Nephron (organoid): ENCODE data around the gene MAPK4.

Experiments used
- H3K27ac Mint-ChIP-seq, 3 experiments: 2 replicates each; pipeline ENCODE4 v1.8.0; 2020; ENCODE audit warnings: mixed read lengths in 3 of 3, mild to moderate bottlenecking in 2 of 3, moderate library complexity in 1 of 3
- H3K27me3 Mint-ChIP-seq: 2 replicates; pipeline ENCODE4 v1.8.0; 2021; ENCODE audit warnings: low read depth, mild to moderate bottlenecking, moderate library complexity, mixed read lengths
- H3K36me3 Mint-ChIP-seq: 2 replicates; pipeline ENCODE4 v1.8.0; 2020; ENCODE audit warnings: low read depth, mixed read lengths
- H3K4me1 Mint-ChIP-seq: 2 replicates; pipeline ENCODE4 v1.8.0; 2020; ENCODE audit warnings: mixed read lengths
- H3K4me3 Mint-ChIP-seq, 3 experiments: 2 replicates each; pipeline ENCODE4 v1.8.0; 2020; ENCODE audit warnings: mild to moderate bottlenecking in 3 of 3, mixed read lengths in 3 of 3, moderate library complexity in 2 of 3
- H3K9me3 Mint-ChIP-seq: 2 replicates; pipeline ENCODE4 v1.8.0; 2020; ENCODE audit warnings: mixed read lengths
- CTCF ChIP-seq, 3 experiments: fragments of 200-600 bp; sonication (generic); IDR thresholded peaks; one replicate each; pipeline ENCODE4 v1.5.0; 2021; ENCODE audit warnings: antibody characterized with exemption in 3 of 3; ENCODE audit not compliant: unreplicated experiment in 3 of 3

Gene MAPK4

DNA sequence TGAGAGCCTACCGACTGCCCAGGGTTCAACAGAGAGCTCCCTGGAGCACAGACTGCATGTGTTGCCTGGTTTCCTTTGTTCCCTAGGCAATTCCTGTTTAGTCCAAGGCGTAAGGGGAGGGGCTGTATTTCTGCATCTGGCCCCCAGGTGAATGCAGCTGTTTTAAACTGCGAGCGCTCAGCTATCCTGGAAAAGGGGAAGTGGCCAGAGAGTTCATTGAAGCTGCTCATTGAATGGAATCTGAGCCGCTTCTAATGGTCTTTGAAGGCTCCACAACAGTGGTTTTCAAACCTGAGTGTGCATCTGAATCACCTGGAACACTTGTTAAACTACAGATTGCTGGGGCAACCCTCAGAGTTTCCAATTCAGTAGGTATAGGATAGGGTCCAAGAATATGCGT is 18.1 kb downstream of the MAPK4 start:
- no peaks in the 10 kb centered on the region for H3K9me3 Mint-ChIP-seq
- no peaks in the 10 kb centered on the region for H3K27me3 Mint-ChIP-seq
- no peak overlapping the region for H3K27ac Mint-ChIP-seq
- H3K36me3 Mint-ChIP-seq: peaks cover 3% of the 10 kb centered on the region
- H3K4me1 Mint-ChIP-seq: no peaks in the 10 kb centered on the region
- no peak for TF ChIP-seq CTCF (IDR thresholded peaks at IDR 0.05; ENCODE audit: unreplicated experiment in 3 of 3)
- no peak overlapping the region for H3K4me3 Mint-ChIP-seq

DNA sequence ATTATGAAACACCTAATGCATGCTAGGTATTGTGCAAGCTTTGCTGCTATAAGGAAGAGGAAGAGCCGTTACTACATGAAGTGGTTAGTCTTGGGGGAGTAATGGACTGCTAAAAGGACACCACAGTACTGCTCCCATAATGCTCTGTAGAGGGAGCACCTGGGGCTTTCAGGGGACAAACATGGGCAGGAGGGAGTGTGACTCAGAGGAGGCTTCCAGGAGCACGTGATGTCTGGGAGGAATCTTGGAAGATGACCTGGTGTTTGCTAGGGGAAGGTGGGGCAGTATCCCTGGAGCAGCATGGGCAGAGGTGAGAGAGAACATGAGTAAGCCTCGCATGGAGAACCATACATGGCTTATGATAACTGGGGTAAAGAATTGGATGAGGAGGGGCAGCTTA is 18.8 kb downstream of the MAPK4 start:
- H3K27ac Mint-ChIP-seq: no peak overlapping the region
- H3K27me3 Mint-ChIP-seq: no peaks in the 10 kb centered on the region
- no peaks in the 10 kb centered on the region for H3K9me3 Mint-ChIP-seq
- no peak for TF ChIP-seq CTCF (IDR thresholded peaks at IDR 0.05; ENCODE audit: unreplicated experiment in 3 of 3)
- peaks cover 3% of the 10 kb centered on the region for H3K36me3 Mint-ChIP-seq
- H3K4me3 Mint-ChIP-seq: no peak overlapping the region
- no peaks in the 10 kb centered on the region for H3K4me1 Mint-ChIP-seq

DNA sequence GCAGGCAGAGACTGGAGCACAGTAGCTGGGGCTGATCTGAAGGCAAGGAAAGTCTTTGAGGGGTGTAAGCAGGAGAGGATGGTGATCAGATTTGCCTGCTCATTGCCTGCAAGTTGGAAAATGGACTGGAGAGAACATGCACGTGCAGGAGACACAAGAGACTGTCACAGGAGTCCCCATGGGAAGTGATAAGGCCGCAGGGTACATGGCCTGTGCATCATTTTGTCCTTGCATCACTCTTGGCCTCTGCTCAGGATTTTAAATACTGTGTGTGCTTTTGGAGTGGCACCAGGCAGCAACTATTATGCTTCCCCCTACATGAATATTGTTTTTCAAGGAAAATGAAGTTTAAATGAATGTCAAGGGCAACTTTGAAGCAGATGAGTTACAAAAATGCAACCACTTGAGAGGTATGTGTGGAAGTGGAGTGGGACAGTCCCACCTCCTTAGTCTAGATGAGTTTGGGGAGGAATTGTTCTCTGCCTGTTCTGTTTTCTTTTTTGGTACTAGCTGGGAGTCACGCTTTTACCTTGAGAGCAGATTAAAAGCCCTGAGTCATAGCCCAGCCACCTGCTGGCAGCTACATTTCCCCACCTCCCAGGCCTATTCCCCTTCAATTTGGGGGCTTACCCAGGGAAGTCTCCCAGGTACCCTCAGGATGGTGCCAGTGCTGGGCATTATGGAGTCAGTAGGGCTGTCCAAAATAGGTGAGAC is 19.3 kb downstream of the MAPK4 start:
- Mint-ChIP-seq H3K27me3 (no peaks in the 10 kb centered on the region), H3K4me1 (no peaks in the 10 kb centered on the region)

GRCh38 chr18:50581517-50581916 is 21.6 kb downstream of the MAPK4 start:
- Mint-ChIP-seq H3K27me3 (peaks cover 6% of the 10 kb centered on the region), H3K4me3 (no peak overlapping the region), H3K36me3 (peaks cover 6% of the 10 kb centered on the region), H3K27ac (no peak overlapping the region), H3K9me3 (peaks cover 2% of the 10 kb centered on the region), H3K4me1 (no peaks in the 10 kb centered on the region)
- TF ChIP-seq CTCF (IDR thresholded peaks at IDR 0.05; ENCODE audit: unreplicated experiment in 3 of 3): no peak

More for the DNA sequence above, 19.3 kb downstream of the MAPK4 start:
- no peak for TF ChIP-seq CTCF (IDR thresholded peaks at IDR 0.05; ENCODE audit: unreplicated experiment in 3 of 3)
- Mint-ChIP-seq H3K4me3 (no peak overlapping the region), H3K9me3 (no peaks in the 10 kb centered on the region), H3K27ac (no peak overlapping the region), H3K36me3 (peaks cover 3% of the 10 kb centered on the region)

DNA sequence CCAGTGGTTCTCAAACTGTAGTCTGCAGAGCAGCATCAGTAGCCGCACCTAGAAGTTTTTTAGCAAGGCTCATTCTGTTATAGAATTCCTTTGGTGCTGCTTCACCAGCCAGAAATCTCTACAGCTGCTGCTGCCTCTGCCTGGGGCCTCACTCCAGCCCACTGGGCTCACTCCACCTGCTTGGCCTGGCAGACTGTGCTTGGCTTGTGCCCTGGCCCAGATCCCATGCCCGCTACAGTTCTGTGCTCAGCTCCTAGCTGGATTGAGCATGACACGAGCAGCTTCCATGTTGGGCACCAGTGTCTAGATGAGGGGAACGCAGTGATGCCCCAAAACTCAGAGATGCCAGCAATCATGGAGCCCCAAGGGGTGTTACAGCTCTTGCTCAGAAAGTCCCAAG is 22.6 kb downstream of the MAPK4 start:
- Mint-ChIP-seq H3K9me3 (peaks cover 2% of the 10 kb centered on the region), H3K27ac (no peak overlapping the region), H3K36me3 (peaks cover 6% of the 10 kb centered on the region), H3K4me3 (no peak overlapping the region), H3K27me3 (peaks cover 6% of the 10 kb centered on the region), H3K4me1 (no peaks in the 10 kb centered on the region)
- TF ChIP-seq CTCF (IDR thresholded peaks at IDR 0.05; ENCODE audit: unreplicated experiment in 3 of 3): no peak

GRCh38 chr18:50586710-50587109 is 26.8 kb downstream of the MAPK4 start:
- peaks cover 6% of the 10 kb centered on the region for H3K27me3 Mint-ChIP-seq
- no peak overlapping the region for H3K27ac Mint-ChIP-seq
- no peaks in the 10 kb centered on the region for H3K4me1 Mint-ChIP-seq
- TF ChIP-seq CTCF (IDR thresholded peaks at IDR 0.05; ENCODE audit: unreplicated experiment in 3 of 3): peak in 1 of 3 experiments; percentile 16
- H3K9me3 Mint-ChIP-seq: peaks cover 6% of the 10 kb centered on the region
- peaks cover 6% of the 10 kb centered on the region for H3K36me3 Mint-ChIP-seq
- no peak overlapping the region for H3K4me3 Mint-ChIP-seq
